GM19452 (cell line): ENCODE data around the gene FARP1.

ENCODE experiments used
- ATAC-seq: cut with Tn5 transposase; IDR thresholded peaks from one replicate; pipeline ENCODE4 v1.9.1; 2021; ENCODE audit not compliant: unreplicated experiment

FARP1 gene

GRCh38 chr13:98134901-98135300 lies 8.0 kb upstream of the FARP1 start:
- no peak for ATAC-seq

- no peak for ATAC-seq
Measured at GRCh38 chr13:98141091-98141490, 1.8 kb upstream of the FARP1 start.

- ATAC-seq: no peak
Measured at GRCh38 chr13:98141509-98142379, 1.1 kb upstream of the FARP1 start.

- peak; percentile 27 for ATAC-seq
Measured at GRCh38 chr13:98143157-98143553, 261 bp downstream of the FARP1 start.

- ATAC-seq: peak; percentile 14
Measured at GRCh38 chr13:98143601-98144026, 720 bp downstream of the FARP1 start.

- ATAC-seq: no peak
Measured at GRCh38 chr13:98144027-98144741, 1.3 kb downstream of the FARP1 start.

GRCh38 chr13:98144801-98145350 lies 2.0 kb downstream of the FARP1 start:
- no peak for ATAC-seq

- no peak for ATAC-seq
Measured at GRCh38 chr13:98147521-98147920, 4.6 kb downstream of the FARP1 start.

- no peak for ATAC-seq
Measured at GRCh38 chr13:98150832-98151479, 8.1 kb downstream of the FARP1 start.

GRCh38 chr13:98155475-98156109 lies 12.7 kb downstream of the FARP1 start:
- no peak for ATAC-seq

GRCh38 chr13:98156259-98156658 lies 13.4 kb downstream of the FARP1 start:
- no peak for ATAC-seq

- ATAC-seq: no peak
Measured at GRCh38 chr13:98157188-98157587, 14.3 kb downstream of the FARP1 start.

- ATAC-seq: no peak
Measured at GRCh38 chr13:98157609-98158008, 14.7 kb downstream of the FARP1 start.

GRCh38 chr13:98158172-98158899 lies 15.4 kb downstream of the FARP1 start:
- no peak for ATAC-seq

- ATAC-seq: no peak
Measured at GRCh38 chr13:98162935-98163334, 20.0 kb downstream of the FARP1 start.

- no peak for ATAC-seq
Measured at GRCh38 chr13:98169331-98169730, 26.4 kb downstream of the FARP1 start.

GRCh38 chr13:98171900-98172589 lies 29.2 kb downstream of the FARP1 start:
- no peak for ATAC-seq

- ATAC-seq: no peak
Measured at GRCh38 chr13:98172590-98173422, 29.9 kb downstream of the FARP1 start.
